Testis (tissue), 2 donors: ENCODE data around the gene IFT27.

ENCODE experiments used
- POLR2A ChIP-seq: fragments of 450-650 bp; IDR thresholded peaks from one replicate; pipeline ENCODE4 v1.6.1; 2017; ENCODE audit warnings: antibody characterized with exemption, mild to moderate bottlenecking, moderate library complexity
- TF ChIP-seq, protein P1 (sequence below), 3 experiments: fragments of 450-650 bp in 2 of 3; fragments of 200-600 bp in 1 of 3; sonication (generic) in 1 of 3; IDR thresholded peaks; one replicate each; pipeline ENCODE4 v1.5.1; 2016 to 2019; ENCODE audit warnings: antibody characterized with exemption in 3 of 3, mild to moderate bottlenecking in 2 of 3, moderate library complexity in 1 of 3

DNA sequence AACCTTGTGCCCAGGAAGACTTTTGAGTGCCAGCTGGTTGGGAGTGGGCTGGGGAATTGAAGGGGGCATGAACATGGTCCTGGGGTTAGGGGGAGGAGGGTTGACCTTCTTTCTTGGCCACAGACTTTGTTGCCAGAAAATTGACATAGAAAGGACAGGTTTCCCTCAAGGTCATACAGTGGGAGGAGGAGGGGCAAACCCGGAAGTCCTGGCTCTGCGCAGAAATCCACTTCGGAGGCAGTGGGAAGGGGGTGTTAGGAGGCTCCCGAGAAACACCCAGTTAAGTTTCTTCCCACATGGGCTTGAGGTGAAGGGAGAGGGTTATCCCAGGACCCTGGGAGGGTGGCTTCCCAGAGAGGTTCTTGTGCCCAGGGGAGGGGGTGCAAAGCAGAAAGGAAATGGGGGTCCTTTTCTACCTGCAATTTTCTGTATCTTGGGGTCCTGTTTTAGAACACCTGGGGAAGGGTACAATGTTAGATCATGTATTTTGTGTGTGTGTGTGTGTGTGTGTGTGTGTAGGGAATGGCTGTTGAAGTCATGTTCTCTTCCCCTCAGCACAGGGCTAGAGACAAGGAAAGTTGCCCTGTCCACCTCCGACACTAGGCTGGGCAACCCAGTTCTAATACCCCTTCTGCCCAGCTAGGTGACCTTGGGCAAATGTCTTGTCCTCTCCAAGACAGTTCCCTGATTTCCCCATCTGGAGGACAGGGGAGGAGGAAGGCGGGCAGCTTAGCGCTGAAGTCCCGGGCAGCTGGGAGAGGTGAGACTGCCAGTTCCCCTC, 39.8 kb upstream of the IFT27 start:
- TF ChIP-seq, protein P1, sequence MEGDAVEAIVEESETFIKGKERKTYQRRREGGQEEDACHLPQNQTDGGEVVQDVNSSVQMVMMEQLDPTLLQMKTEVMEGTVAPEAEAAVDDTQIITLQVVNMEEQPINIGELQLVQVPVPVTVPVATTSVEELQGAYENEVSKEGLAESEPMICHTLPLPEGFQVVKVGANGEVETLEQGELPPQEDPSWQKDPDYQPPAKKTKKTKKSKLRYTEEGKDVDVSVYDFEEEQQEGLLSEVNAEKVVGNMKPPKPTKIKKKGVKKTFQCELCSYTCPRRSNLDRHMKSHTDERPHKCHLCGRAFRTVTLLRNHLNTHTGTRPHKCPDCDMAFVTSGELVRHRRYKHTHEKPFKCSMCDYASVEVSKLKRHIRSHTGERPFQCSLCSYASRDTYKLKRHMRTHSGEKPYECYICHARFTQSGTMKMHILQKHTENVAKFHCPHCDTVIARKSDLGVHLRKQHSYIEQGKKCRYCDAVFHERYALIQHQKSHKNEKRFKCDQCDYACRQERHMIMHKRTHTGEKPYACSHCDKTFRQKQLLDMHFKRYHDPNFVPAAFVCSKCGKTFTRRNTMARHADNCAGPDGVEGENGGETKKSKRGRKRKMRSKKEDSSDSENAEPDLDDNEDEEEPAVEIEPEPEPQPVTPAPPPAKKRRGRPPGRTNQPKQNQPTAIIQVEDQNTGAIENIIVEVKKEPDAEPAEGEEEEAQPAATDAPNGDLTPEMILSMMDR (IDR thresholded peaks at IDR 0.05) = no peak
- no peak for TF ChIP-seq POLR2A
